LNCaP clone FGC (cell line): ENCODE results near the gene H6PD.

Experiments
- DNase-seq: peaks from one replicate; pipeline ENCODE4 v3.0.0-alpha.2; 2011; ENCODE audit warnings: low read depth
- H3K4me3 ChIP-seq: 2 replicates; pipeline ENCODE4 v1.5.1; 2011; ENCODE audit warnings: mild to moderate bottlenecking, low read depth, low read length, control low read depth
- CTCF ChIP-seq: IDR thresholded peaks from 2 replicates; pipeline ENCODE4 v1.5.1; 2012; ENCODE audit warnings: mild to moderate bottlenecking; ENCODE audit not compliant: control insufficient read depth, insufficient read depth; ENCODE audit errors: extremely low read depth

Gene H6PD

GRCh38 chr1:9228609-9229008, 6.0 kb upstream of the H6PD start:
- DNase-seq = no peak
- TF ChIP-seq CTCF = no peak
- H3K4me3 ChIP-seq = no peak overlapping the region

GRCh38 chr1:9229549-9229948, 5.0 kb upstream of the H6PD start:
- no peak for TF ChIP-seq CTCF
- H3K4me3 ChIP-seq = no peak overlapping the region
- DNase-seq = no peak

- no peak for TF ChIP-seq CTCF
- no peak overlapping the region for H3K4me3 ChIP-seq
- no peak for DNase-seq
Measured at GRCh38 chr1:9230869-9231533, 3.6 kb upstream of the H6PD start.

GRCh38 chr1:9231648-9232332, 2.8 kb upstream of the H6PD start:
- DNase-seq = no peak
- no peak overlapping the region for H3K4me3 ChIP-seq
- TF ChIP-seq CTCF = no peak

GRCh38 chr1:9233241-9233941, 1.2 kb upstream of the H6PD start:
- DNase-seq = no peak
- no peak overlapping the region for H3K4me3 ChIP-seq
- no peak for TF ChIP-seq CTCF

- no peak for DNase-seq
- H3K4me3 ChIP-seq = peak overlapping the region; percentile 57
- TF ChIP-seq CTCF = no peak
Measured at GRCh38 chr1:9233942-9234222, 692 bp upstream of the H6PD start.
